IPS-18a (cell line): ENCODE results near the gene QSOX1.

Source experiments
- H3K27ac ChIP-seq: one replicate; pipeline ENCODE4 v1.5.1; 2013; ENCODE audit warnings: low read length
- H3K27me3 ChIP-seq: one replicate; pipeline ENCODE4 v1.6.1; 2013; ENCODE audit warnings: mild to moderate bottlenecking, low read length; ENCODE audit not compliant: control insufficient read depth, insufficient read depth
- H3K36me3 ChIP-seq: one replicate; pipeline ENCODE4 v1.6.1; 2013; ENCODE audit warnings: low read depth, low read length; ENCODE audit not compliant: control insufficient read depth
- H3K4me1 ChIP-seq: one replicate; pipeline ENCODE4 v1.6.1; 2013; ENCODE audit warnings: low read depth, low read length; ENCODE audit not compliant: control insufficient read depth
- H3K4me3 ChIP-seq: one replicate; pipeline ENCODE4 v1.5.1; 2013; ENCODE audit warnings: low read length
- H3K9ac ChIP-seq: one replicate; pipeline ENCODE4 v1.6.1; 2013; ENCODE audit warnings: mild to moderate bottlenecking, low read length, moderate library complexity
- H3K9me3 ChIP-seq: one replicate; pipeline ENCODE4 v1.6.1; 2013; ENCODE audit warnings: low read depth, low read length; ENCODE audit not compliant: control insufficient read depth

Gene QSOX1

DNA sequence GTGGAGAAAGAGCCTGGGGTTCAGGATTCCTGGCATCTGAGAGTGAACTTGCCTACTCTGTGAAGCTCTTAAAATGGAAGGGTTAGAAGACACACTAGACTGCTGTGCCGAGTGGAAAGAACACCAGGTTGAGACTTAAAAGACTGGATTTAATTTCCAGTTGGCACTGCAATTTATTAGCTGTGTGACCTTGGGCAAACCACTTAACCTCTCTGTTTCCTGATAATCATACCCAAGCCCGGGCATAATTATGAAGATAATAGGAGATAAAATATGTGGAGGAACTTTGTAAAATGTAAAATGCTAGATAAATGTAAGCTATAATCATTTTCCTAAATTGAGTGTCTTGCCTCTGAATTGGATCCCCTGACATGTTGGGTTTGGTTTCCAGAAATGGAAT is 70.7 kb downstream of the QSOX1 start:
- Histone ChIP-seq H3K27me3 (peaks cover 65% of the 10 kb centered on the region), H3K9me3 (no peaks in the 10 kb centered on the region), H3K27ac (no peak overlapping the region), H3K9ac (no peak overlapping the region), H3K36me3 (no peaks in the 10 kb centered on the region), H3K4me3 (no peak overlapping the region), H3K4me1 (peaks cover 5% of the 10 kb centered on the region)

DNA sequence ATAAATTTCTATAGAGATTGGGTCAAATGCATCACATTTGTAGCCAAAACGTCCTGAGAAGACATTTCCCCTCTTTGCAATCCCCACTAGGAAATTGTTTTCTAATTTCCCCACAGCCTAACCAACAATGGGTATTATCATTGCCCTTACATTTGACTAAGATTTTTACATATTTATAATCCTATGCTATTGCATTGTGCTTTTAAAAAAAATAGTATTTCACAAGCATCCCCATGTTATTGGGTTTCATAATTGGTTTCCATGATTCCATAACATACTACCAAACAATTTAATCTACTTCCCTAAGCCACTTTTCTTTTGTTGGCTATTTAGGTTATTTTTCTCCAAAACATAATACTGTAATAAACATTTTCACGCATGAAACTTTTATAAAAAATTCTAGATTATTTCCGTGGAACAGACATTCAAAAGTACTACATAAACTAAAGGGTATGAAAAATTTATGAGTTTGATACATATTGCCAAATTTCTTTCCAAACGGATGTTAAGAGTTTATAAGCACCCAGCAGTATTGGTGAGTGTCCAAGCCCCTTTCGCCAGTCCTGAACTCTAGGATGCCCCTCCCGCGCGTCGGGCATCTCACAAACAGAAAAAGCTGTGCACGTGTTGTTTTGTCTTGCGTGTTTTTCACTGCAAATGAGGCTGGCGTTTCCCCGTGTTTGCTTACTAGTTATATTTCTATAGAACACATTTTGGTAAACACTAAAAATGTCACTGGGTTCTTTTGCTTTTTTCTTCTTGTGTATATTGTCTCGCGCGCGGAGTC is 73.4 kb downstream of the QSOX1 start:
- no peak overlapping the region for H3K27ac ChIP-seq
- peak overlapping the region; percentile 65 for H3K4me3 ChIP-seq
- H3K4me1 ChIP-seq, result peaks cover 19% of the 10 kb centered on the region
- H3K9ac ChIP-seq, result no peak overlapping the region
- H3K9me3 ChIP-seq, result no peaks in the 10 kb centered on the region
- no peaks in the 10 kb centered on the region for H3K36me3 ChIP-seq
- H3K27me3 ChIP-seq, result peaks cover 83% of the 10 kb centered on the region

DNA sequence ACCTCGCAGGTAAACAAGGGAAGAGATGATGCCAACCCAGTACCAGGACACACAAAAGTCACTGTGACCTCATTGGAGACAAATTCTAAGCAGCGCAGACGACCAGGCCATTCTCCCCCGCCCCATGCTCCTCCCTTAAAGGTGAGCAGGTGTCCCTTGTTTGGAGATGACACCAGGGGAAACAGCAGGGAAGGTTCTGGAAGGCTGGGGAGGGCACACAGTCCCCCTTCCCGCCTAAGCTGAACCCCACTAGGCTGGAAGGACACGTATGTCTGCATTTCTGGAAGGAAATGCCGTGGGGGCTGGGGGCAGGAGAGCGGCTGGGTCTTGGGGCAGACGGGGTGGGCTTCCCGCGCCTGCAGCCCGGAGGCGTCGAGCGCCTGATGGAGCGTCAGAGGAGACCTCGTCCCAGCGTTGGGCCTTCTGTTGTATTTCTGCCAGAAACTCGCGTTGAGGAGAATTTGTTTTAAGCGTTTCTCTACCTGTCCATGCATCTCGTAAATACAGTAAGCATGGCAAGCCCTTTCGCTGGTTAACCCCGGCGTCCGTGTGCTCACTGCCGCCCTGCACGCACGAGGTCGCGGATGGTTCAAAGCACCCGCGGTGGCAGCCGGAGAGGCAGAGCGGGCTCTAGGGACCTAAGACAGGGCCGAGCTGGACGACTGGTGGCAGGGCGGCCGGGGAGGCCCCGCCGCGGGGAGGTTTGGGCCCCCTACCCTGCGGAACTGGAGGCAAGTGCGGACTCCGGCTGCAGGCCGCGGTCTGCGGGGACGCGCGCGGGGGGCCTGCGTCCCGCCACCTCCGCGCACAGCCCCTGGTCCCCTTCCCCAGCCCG is 74.2 kb downstream of the QSOX1 start:
- Histone ChIP-seq H3K27me3 (peaks cover 84% of the 10 kb centered on the region), H3K4me1 (peaks cover 20% of the 10 kb centered on the region), H3K4me3 (peak overlapping the region; percentile 65), H3K9ac (peak overlapping the region; percentile 27), H3K9me3 (no peaks in the 10 kb centered on the region), H3K36me3 (no peaks in the 10 kb centered on the region), H3K27ac (no peak overlapping the region)

DNA sequence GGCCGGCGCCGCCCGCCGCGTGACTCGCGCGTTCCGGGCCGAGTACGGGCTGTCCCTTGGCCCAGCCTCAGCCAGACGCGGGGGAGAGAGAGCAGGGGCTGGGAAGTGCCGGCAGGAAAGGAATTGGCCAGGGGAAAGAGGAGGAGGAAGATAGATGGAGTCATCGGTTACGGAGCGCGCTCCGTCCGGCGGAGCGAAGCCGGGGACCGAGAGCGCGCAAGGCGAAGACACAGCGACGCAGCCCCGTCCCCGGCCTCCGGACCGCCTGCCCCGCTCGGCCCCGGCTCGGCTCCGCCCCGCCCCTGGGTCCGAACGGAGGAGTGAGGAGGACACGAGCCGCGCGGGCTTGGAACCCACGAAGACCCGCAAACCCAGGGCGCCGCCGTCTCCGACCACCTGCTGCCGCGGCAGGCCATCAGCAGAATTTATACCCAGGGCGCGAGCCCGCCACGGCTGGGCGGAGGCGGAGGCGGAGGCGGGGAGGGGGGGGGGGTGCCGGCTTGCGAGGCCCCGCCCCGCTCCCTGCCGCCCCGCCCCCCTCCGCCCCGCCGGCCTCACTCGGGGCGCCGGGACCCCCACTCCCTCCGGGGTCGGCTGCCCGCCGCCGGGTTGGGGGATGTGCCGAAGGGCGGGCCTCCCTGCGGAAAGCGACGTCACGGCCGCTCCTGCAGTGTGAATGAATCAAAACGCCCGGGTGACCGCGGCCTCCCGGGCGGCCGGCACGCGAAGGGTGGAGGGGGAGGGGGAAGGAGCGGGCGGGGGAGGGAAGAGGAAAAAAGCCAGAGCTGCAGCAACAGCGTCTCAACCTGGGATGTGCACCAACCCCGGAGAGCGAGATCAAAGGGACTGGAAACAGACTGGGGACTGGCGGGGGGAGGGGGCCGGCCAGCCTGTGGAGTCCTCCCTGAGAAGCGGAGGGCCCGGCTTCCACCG is 75.1 kb downstream of the QSOX1 start, which contains the start of gene LHX4:
LHX4 (plus strand) TSS at position 782 of the 933 bp plus-strand sequence. CDS start 266 bp downstream, outside the sequence.
- peak within 1 kb of the TSS; percentile 80 for H3K4me3 ChIP-seq
- H3K9ac ChIP-seq, result peak within 1 kb of the TSS; percentile 52
- H3K36me3 ChIP-seq, result no peaks in the 10 kb centered on the region
- H3K9me3 ChIP-seq, result no peaks in the 10 kb centered on the region
- H3K27me3 ChIP-seq, result peaks cover 90% of the 10 kb centered on the region
- H3K4me1 ChIP-seq, result peaks cover 20% of the 10 kb centered on the region
- H3K27ac ChIP-seq, result no peak within 1 kb of the TSS

DNA sequence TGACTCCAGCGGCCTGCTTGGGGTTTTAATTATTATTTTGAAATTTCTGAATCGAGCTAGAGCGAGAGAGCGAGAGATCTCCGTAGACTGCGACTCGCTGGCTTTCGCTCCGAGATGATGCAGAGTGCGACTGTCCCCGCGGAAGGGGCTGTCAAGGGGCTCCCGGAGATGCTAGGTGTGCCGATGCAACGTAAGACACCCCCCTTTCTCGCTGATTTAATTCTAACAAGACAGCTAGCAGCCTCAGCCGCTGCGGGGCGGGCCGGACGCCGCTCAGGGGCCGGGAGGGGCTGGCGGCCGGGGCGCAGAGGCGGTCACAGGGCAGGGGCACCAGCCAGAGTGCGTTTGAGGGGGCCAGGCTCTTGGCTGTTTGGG is 75.7 kb downstream of the QSOX1 start:
- Histone ChIP-seq H3K4me3 (peak overlapping the region; percentile 80), H3K27ac (no peak overlapping the region), H3K27me3 (peaks cover 93% of the 10 kb centered on the region), H3K9ac (peak overlapping the region; percentile 52), H3K36me3 (no peaks in the 10 kb centered on the region), H3K4me1 (peaks cover 21% of the 10 kb centered on the region), H3K9me3 (no peaks in the 10 kb centered on the region)

- H3K4me3 ChIP-seq, result peak overlapping the region; percentile 80
- peak overlapping the region; percentile 52 for H3K9ac ChIP-seq
- peaks cover 93% of the 10 kb centered on the region for H3K27me3 ChIP-seq
- no peaks in the 10 kb centered on the region for H3K36me3 ChIP-seq
- peaks cover 23% of the 10 kb centered on the region for H3K4me1 ChIP-seq
- no peak overlapping the region for H3K27ac ChIP-seq
- no peaks in the 10 kb centered on the region for H3K9me3 ChIP-seq
Observed at GRCh38 chr1:180230791-180231505, 76.3 kb downstream of the QSOX1 start.

DNA sequence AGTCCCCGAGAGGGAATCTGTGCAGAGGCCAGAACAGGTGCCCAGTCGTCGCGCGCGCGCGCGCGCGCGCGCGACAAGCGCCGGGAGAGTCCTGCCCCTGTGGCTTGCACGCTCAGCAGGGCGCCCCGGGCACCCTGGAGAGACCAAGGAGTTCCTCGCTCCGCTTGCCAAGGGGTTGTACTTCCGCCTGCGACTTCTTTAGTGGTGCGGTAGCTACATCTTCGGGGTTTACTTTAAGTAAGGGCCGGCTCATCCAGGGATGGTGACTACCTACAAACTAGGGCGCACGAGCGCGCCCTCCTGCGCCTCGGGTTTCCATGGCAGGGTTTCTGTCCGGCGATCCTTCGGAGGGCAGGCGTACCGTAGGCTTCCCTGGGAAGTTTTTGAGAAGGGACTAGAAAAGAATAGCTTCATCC is 76.8 kb downstream of the QSOX1 start:
- peak overlapping the region; percentile 25 for H3K9ac ChIP-seq
- no peaks in the 10 kb centered on the region for H3K36me3 ChIP-seq
- peaks cover 93% of the 10 kb centered on the region for H3K27me3 ChIP-seq
- H3K27ac ChIP-seq, result no peak overlapping the region
- H3K9me3 ChIP-seq, result no peaks in the 10 kb centered on the region
- peak overlapping the region; percentile 80 for H3K4me3 ChIP-seq
- H3K4me1 ChIP-seq, result peaks cover 27% of the 10 kb centered on the region

DNA sequence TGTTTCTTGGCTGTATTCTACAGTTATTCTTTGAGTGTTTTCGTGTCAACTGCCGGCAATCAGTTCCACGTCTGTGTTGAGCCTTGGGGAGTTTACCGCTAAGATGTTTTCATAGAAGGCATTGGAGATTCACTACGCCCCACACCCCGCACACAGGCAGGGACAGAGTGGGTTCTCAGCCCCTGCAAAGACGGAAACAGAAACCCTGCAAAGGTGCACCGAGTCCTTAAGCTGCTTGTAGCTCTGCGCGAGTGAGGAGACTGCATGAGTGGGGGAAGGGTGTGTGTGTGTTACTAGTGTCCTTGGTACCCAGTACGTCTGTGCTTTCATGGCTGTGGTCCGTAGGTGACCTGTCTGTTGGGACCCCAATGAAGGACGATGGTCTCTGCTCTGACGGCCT is 77.3 kb downstream of the QSOX1 start:
- H3K9me3 ChIP-seq, result no peaks in the 10 kb centered on the region
- peaks cover 32% of the 10 kb centered on the region for H3K4me1 ChIP-seq
- H3K27ac ChIP-seq, result no peak overlapping the region
- H3K9ac ChIP-seq, result no peak overlapping the region
- H3K4me3 ChIP-seq, result peak overlapping the region; percentile 80
- no peaks in the 10 kb centered on the region for H3K36me3 ChIP-seq
- H3K27me3 ChIP-seq, result peaks cover 93% of the 10 kb centered on the region

DNA sequence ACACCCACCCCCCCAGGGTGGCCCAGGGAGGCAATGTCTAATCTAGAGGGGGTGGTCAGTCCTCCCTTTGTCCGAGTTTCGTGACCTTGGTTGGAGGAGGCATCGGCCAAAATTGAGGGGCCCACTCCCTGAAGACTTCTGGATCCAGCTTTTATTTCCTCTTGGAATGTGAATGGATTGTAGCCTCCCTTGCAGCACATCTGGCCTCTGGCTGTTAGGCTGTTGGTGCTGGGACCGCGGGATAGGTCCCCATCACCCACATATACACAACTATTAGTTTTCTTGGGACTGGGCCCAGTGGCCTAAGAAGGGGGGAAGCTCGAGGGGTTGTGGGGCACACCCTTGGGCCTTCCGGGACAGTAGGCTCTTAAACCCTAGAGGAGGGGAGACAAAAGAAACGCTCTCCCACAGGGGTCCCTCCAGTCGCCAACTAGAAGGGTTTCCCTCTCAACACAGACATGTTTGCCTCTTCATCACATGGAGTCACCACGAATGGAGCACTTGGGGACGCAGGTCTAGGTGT is 77.9 kb downstream of the QSOX1 start:
- Histone ChIP-seq H3K9me3 (no peaks in the 10 kb centered on the region), H3K27me3 (peaks cover 93% of the 10 kb centered on the region), H3K4me1 (peaks cover 38% of the 10 kb centered on the region), H3K36me3 (no peaks in the 10 kb centered on the region), H3K4me3 (peak overlapping the region; percentile 80), H3K27ac (no peak overlapping the region), H3K9ac (no peak overlapping the region)

DNA sequence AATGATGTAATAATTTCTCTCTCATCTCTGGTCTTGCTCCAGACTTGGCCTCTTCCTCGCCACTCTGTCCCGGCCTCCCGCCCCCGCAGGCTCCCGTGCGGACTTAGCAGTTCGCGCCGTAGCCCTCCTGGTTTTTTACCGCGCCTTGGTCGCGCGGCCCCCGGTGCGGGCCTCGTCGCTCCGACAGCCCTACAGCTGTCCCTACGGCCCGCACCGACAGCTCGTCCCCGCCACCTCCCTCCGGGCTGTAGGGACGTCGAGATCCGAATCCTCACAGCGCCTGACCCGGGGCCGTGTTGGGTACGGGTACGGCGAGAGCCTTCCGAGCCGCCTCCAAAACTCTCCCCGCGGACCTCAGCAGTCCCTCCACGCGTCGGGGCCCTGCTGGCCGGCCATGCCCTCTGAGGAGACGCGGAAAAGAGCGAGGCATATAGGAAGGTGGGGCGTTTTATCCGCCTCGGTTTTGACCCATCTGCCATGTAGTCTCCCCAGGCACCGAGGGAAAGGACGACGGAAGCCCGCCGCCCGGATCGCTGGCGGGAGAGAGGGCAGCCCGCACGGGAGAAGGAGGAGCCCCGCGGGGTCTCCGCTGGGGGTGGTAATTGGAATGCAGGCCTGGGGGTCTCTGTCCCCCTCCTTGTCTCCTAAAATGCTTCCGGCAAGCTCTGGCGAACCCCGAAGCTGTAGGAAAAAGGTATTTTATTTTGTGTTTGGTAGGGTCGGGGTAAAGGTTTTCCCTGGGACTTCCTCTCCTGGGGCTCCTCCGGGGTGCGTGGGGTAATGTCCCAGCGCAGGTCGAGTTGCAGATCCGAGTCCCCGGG is 78.7 kb downstream of the QSOX1 start:
- peak overlapping the region; percentile 80 for H3K4me3 ChIP-seq
- H3K9ac ChIP-seq, result no peak overlapping the region
- H3K27ac ChIP-seq, result no peak overlapping the region
- H3K9me3 ChIP-seq, result no peaks in the 10 kb centered on the region
- H3K27me3 ChIP-seq, result peaks cover 93% of the 10 kb centered on the region
- H3K36me3 ChIP-seq, result no peaks in the 10 kb centered on the region
- peaks cover 46% of the 10 kb centered on the region for H3K4me1 ChIP-seq
